ENCODE results near the gene NDUFAF2.
"Not testable (repeated sequence)": the region's sequence is repeated elsewhere in the genome, so short reads cannot be mapped to it uniquely, and the experiment has no call there.

The NDUFAF2 gene

DNA sequence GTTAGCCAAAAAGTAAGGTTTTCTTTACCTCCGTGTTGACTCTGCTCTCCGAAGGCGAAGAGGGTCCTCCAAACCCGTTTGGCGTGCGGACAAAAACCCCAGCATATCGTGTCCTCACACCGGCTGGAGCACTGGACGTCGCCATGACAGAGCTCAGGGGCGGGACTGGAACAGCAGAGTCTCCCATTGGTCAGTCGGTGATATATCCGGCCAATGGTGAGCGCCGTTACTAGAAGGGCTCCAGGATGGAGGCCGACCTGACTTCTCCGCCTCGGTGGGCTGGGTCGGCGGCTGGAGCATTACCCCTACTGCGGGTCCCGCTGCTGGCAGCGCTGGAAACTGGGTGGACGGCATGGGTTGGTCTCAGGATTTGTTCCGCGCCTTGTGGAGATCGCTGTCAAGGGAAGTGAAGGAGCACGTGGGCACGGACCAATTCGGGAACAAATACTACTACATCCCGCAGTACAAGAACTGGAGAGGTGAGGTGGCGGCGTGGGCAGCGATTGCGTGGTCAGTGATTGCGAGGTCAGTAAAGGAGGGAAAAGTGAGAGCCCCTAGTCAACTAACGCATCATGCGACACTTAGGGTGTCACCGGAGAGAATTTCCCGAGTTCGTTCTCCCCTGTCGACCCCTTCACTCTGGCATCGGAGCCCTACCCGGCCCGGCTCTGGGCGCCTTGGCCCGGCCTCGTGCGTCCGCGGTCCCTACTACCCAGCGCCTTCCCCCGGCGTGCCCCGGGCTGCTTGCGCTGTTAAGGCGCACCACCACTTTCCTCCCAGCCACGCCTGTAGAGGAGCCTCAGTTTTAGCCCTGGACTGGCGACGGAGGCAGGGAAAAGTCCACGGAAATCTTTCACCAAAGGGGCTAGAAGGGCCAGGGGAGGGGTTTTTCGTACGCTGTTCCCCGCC is at the start of gene NDUFAF2, which contains the start of gene ERCC8:
Gene NDUFAF2 (plus strand): TSS at position 302 of the 909 bp plus-strand sequence. CDS start 51 bp downstream, at position 353.
Gene ERCC8 (minus strand): TSS at position 167 of the 909 bp plus-strand sequence. CDS start 62 bp downstream, at position 105.
- peak; percentile 85 for DNase-seq

GRCh38 chr5:60896991-60897390 is 48.0 kb upstream of the NDUFAF2 start:
- no peak for DNase-seq

DNA sequence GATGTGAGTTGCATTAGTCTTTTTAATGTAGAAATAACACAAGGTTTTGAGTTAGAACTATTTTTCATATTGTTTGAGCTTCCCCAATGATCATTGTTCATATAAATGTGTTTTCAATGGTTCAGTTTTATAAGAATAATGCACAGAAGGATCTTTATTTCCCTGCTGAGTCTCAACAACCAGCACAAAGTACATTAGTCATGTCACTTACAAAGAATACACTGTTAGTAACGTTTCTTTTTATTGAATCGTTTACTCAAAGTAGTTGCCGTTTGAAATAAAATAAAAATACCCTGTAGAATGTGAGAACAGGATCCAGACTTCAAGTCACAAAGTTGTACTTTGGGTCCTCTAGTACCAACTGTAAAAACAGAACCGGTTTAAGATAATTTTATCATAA is 41.6 kb upstream of the NDUFAF2 start:
- DNase-seq, result no peak

GRCh38 chr5:60916646-60917045 is 28.4 kb upstream of the NDUFAF2 start:
- no peak for DNase-seq

- no peak for DNase-seq
Observed at GRCh38 chr5:60918466-60918865, 26.5 kb upstream of the NDUFAF2 start.

- DNase-seq, result no peak
Observed at GRCh38 chr5:60927450-60927849, 17.6 kb upstream of the NDUFAF2 start.

DNA sequence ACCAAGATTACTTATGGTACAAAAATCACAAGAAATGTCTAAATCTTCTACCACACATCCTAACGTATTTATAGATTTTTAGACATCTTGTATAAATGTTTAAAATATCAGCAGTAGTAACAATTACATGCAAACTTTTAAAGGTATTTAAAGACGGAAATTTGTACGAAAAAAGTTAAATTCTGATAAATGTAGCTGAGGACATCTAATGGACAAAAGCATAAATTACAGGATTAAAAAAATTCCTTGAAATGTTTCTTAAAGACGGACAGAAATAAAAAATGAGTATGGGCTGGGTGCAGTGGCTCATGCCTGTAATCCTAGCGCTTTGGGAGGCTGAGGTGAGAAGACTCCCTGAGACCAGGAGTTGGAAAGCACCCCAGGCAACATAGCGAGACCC is 16.0 kb upstream of the NDUFAF2 start:
- no peak for DNase-seq

DNA sequence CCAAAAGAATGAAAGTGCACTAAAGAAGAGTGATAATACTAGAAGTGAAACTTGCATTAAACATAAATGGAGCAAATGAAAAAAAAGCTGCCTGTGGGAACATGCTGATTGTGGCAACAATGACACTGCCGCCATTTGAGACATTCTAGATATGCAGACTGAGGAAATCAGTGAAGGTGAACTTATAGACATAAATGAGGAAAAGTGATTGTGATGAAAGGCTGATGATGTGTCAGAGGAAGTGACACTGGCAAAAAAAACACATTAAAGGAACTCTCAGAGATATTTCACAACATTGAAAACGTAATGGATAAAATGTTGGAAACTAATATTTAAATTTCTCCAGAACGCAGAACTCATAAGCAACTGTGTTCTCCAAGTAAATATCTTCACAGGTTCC is 1.4 kb upstream of the NDUFAF2 start:
- no peak for DNase-seq

DNA sequence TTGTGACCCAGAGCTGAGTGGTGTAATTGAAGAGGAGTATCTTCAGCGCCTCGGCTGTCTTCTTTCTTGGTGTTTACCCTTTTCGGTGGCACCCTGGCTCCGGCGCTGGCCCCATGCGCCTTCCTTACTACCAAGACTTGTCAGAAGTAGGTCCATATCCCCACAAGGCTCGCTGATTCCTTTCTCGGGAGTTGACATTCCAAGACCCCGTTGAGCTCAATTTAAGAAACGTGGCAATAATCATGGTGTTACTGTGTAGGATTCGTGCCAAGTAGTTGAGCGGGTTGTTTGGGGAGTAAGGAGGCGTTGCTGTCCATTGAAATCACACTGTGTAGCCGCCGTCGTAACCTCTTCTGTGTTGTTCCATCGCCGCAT is 795 bp downstream of the NDUFAF2 start:
- no peak for DNase-seq

GRCh38 chr5:60948738-60949137 is 3.7 kb downstream of the NDUFAF2 start:
- DNase-seq, result no peak

DNA sequence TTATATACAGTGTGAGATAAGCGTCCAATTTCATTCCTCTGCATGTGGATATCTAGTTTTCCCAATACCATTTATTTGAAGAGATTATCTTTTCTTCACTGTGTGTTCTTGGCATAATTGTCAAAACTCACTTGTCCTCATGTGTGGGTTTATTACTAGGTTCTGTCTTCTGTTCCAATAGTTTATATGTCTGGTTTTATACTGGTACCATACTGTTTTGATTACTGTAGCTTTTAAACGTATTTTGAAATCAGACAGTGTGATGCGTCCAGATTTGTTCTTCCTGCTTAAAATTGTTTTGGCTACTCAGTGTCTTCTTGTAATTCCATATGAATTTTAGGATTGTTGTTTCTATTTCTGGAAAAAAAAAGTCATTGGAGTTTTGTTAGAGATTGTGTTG is 10.2 kb downstream of the NDUFAF2 start:
- no peak for DNase-seq

- DNase-seq, result no peak
Observed at GRCh38 chr5:60958088-60958487, 13.1 kb downstream of the NDUFAF2 start.

DNA sequence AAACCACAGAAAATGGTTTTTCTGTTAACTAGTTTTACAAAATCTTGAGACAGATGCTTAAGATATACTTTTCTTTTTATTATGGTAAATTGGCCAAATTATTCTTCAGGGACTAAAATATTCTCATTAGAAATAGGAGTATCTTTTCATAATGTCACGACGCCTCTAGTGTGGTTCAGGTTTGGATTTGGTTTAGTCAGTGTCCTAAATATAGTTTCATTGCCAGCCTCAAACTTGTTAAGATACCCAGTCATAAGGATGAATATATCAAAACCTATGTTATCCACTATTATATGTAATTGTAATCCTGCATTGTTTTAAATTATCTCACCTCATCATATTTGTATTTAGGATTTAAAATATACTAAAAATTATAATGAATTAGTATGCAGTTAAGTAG is 13.7 kb downstream of the NDUFAF2 start:
- DNase-seq, result no peak

DNA sequence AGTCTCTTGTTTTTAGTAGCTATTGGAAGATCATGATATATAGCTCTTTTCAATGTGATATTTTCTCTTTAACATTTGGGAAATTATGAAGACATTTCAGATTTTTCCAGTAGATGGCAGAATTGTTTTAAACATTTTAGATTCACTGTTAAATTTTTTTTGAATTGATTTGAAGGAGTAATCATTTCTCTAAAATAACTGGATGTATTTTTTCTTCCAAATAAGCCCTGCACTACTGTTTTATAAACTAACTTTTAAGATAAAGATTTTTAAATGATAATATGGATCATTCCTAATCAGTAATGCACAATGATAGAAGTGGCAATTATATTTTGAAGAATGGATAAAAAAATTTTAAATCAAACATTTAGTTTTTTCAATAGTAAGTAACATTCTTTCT is 14.2 kb downstream of the NDUFAF2 start:
- DNase-seq, result no peak

DNA sequence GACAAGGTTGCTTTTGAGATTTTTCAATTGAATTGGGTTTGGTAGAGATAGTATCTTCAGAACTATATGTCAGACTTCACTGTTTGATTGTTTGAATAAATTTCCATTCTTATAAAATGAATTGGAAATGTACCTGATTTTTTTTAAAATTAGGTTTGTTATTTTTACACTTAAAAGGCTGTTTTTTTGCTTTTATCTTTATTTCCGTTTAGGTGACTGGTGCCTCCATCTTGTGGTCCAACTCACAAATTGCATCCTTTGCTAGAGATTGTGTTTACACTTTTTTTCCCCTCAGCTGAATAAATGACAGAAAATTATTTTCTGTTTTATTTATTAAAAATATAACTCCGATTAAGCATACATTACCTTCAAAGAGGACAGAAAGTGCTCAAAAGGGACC is 15.6 kb downstream of the NDUFAF2 start:
- no peak for DNase-seq

GRCh38 chr5:60961685-60962084 is 16.7 kb downstream of the NDUFAF2 start:
- no peak for DNase-seq

DNA sequence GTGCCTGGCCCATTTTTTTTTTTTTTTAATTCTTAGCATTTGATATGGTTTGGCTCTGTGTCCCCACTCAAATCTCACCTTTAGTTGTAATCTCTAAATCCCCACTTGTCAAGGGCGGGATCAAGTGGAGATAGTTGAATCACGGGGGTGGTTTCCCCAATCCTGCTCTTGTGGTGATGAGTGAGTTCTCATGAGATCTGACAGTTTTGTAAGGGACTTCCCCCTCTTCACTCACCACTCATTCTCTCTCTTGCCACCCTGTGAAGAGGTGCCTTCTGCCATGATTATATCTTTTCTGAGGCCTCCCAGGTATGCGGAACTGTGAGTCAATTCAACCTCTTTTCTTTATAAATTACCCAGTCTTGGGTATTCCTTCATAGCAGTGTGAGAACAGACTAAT is 27.2 kb downstream of the NDUFAF2 start:
- peak; percentile 47 for DNase-seq

DNA sequence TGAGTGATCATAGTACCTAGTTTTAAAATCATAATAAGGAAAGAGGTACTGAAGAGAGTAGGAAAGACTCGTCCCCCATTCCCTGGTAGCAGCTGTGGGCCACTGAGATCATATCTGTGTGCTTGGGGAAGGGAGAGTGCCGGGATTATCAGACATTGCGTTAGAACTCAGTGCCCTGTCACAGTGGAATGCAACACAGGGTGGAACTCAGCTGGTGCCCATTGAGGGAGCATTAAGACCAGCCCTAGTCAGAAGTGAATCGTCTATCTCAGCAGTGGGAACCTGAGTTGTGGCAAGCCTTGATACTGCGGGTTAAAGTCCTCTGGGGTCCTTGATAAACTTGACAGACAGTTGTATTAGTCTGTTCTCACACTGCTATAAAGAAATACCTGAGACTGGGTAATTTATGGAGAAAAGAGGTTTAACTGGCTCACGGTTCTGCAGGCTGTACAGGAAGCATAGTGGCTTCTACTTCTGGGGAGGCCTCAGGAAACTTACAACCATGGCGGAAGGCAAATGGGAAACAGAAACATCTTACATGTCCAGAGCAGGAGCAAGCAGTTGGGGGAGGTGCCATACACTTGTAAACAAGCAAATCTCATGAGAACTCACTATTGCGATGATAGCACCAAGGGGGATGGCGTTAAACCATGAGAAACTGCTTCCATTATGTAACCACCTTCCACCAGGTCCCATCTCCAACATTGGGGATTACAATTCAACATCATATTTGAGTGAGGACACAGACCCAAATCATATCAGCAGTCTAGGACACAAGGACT is 33.1 kb downstream of the NDUFAF2 start:
- no peak for DNase-seq

DNA sequence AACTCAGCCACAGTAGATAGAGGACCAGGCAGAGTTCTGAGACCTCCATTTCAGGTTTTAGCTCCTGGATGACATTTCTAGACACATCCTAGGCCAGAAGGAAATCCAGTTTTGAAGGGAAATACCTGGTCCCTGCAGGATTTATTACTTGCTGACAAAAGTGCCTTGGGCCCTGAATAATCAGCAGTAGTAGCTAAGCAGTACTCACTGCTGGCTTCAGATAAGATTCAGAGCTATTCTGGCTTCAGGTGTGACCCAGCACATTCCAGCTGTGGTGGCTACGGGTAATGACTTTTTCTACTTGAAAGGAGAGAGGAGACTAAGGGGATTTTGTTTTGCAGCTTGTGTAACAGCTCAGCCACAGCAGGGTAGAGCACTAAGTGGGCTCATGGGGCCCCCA is 34.0 kb downstream of the NDUFAF2 start:
- no peak for DNase-seq

GRCh38 chr5:60980511-60980910 is 35.5 kb downstream of the NDUFAF2 start:
- DNase-seq, result no peak

GRCh38 chr5:60982127-60982526 is 37.1 kb downstream of the NDUFAF2 start:
- DNase-seq, result not testable (repeated sequence)

DNA sequence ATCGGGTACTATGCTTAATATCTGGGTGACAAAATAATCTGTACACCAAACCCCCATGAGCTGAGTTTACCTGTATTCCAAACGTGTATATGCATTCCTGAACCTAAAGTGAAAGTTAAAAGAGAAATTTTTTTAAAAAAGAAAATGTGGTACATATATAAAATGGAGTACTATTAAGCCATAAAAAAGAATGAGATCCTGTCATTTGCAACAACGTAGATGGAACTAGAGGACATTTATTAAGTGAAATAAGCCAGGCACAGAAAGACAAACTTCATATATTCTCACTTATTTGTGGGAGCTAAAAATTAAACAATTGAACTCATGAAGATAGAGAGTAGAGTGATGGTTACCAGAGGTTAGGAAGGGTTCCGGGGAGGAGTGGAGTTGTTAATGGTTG is 44.8 kb downstream of the NDUFAF2 start:
- no peak for DNase-seq

- no peak for DNase-seq
Observed at GRCh38 chr5:60992871-60993270, 47.9 kb downstream of the NDUFAF2 start.

- DNase-seq, result no peak
Observed at GRCh38 chr5:60993425-60993824, 48.4 kb downstream of the NDUFAF2 start.

Data from stimulated activated naive CD4-positive, alpha-beta T cell treated with Interleukin-2 at 50 U/mL for 16 hours (primary cell).